Effector CD4-positive, alpha-beta T cell (primary cell): Measurements from ENCODE around the gene TTC39A.
"Not testable (repeated sequence)": the region's sequence is repeated elsewhere in the genome, so short reads cannot be mapped to it uniquely, and the experiment has no call there.

Experiments used
- DNase-seq: peaks from one replicate; pipeline ENCODE4 v3.0.0-alpha.2; 2020

Gene TTC39A

DNA sequence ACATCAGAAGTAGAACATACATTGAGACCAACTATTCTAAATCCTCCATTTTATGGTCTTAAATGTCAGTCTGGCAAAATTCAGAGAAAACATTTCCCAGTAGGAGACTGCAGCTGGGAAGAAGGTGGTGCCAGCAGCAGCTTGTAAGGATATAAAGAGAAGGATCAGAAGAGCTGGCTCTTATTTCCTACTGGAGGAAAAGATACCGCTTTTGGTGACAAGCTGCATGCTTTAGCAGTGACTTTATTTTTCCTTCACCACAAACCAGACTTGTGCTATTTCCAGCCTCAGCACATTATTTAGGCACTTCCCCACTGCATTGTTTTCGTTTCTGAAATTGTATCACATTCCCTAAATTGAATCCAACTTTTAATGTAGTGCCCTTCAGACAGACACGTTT lies 65.9 kb downstream of the TTC39A start:
- DNase-seq = no peak

- no peak for DNase-seq
Observed at GRCh38 chr1:51263147-51263877, 67.0 kb downstream of the TTC39A start.

GRCh38 chr1:51255331-51255730 lies 75.0 kb downstream of the TTC39A start:
- no peak for DNase-seq

- DNase-seq = no peak
Observed at GRCh38 chr1:51253691-51254090, 76.7 kb downstream of the TTC39A start.

- DNase-seq = no peak
Observed at GRCh38 chr1:51252366-51252765, 78.0 kb downstream of the TTC39A start.

- DNase-seq = not testable (repeated sequence)
Observed at GRCh38 chr1:51251165-51251564, 79.2 kb downstream of the TTC39A start.

DNA sequence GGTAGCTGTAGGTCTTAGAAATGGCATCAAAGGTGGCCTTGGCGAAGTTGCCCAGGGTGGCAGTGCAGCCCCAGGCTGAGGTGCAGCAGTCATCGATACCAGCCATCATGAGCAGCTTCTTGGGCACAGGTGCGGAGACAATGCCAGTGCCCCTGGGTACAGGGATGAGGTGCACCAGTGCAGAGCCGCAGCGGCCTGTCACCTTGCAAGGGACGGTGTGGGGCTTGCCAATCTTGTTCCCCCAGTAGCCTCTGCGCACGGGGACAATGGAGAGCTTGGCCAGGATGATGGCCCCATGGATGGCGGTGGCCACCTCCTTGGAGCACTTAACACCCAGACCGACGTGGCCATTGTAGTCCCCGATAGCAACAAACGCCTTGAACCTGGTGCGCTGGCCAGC lies 79.6 kb downstream of the TTC39A start:
- DNase-seq = not testable (repeated sequence)

GRCh38 chr1:51249445-51249844 lies 80.9 kb downstream of the TTC39A start:
- no peak for DNase-seq

- no peak for DNase-seq
Observed at GRCh38 chr1:51247499-51247898, 82.9 kb downstream of the TTC39A start.

- no peak for DNase-seq
Observed at GRCh38 chr1:51247022-51247421, 83.3 kb downstream of the TTC39A start.

- no peak for DNase-seq
Observed at GRCh38 chr1:51242546-51242945, 87.8 kb downstream of the TTC39A start.

- no peak for DNase-seq
Observed at GRCh38 chr1:51241119-51241518, 89.2 kb downstream of the TTC39A start.

GRCh38 chr1:51240084-51240483 lies 90.3 kb downstream of the TTC39A start:
- DNase-seq = no peak

DNA sequence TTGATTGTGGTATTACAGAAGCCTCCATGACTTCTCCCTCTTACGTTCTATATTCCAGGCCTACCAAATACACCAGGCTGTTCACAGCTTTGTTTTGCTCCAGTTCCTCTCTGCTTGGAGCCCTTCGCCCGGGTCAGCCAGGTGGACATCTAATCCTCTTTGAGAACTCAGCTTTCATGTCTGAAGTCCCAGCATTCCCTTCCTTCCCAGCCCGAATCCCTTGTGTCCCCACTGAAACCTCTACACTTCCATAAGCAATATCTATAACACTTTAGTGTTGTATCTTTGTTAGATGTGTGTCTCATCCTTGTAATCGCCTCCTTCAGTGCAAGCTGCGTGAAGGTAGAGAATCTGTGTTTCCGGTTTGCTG lies 92.3 kb downstream of the TTC39A start:
- DNase-seq = no peak

DNA sequence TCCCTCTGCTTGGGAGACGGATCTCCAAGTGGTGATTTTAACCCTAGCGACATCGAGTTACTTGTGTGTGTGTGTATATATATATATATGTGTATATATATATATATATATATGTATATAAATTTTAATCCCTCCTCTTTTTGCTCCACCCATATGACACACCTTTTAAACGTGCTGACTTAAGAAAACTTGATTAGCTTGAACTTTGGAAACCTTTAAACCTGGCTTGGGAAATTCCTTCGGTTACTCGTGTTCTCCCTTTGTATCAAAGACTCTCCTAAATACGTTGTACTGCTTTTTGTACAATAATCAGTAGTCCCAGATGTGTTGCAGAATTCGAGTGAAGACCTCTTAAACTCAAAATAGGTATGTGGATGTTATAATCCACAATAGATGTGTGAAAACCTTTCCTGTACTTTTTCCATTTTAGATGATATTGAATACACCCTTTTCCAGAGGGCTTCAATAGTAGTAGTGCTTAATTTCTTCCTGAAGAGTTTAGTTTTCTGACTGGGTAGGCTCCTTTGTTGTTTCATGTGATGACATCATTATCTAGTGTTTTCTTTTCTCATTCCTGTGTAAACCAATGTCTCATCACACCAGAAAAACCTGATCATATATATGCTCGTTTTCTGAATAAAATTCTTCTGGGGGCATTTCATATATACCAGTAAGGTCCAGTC lies 92.9 kb downstream of the TTC39A start:
- DNase-seq = no peak
